Naive thymus-derived CD4-positive, alpha-beta T cell (primary cell): ENCODE measurements around the gene TOM1L2. TPM values are rescaled to one million over a fixed set of nuclear protein-coding genes. Genes with fewer than 3 reads are reported as not detected.
"Not testable (repeated sequence)": the region's sequence is repeated elsewhere in the genome, so short reads cannot be mapped to it uniquely, and the experiment has no call there.

Source experiments
- ATAC-seq: fragments of 150-1000 bp; cut with Tn5 transposase; 2 replicates; pipeline ENCODE4 v1.10.0; 2021; ENCODE audit warnings: mild to moderate bottlenecking, moderate library complexity
- CTCF ChIA-PET: fragments of 350-600 bp; sonication (Branson Sonifier 250); formaldehyde crosslinking; loops from one replicate; lab custom pipeline; 2021; ENCODE audit warnings: antibody characterized with exemption; lab: Charles Lee
- POLR2A ChIA-PET: fragments of 350-600 bp; sonication (Branson Sonifier 250); formaldehyde crosslinking; loops from one replicate; lab custom pipeline; 2021; ENCODE audit warnings: antibody characterized with exemption, inconsistent platforms; lab: Charles Lee
- DNase-seq, 9 donors: peaks; one replicate each; pipeline versions ENCODE4 v3.0.0 to v3.0.0-alpha.2; 2020 to 2022; ENCODE audit warnings: mixed read lengths in 1 of 9
- H3K27ac ChIP-seq: one replicate; pipeline ENCODE4 v1.7.0; 2013; ENCODE audit warnings: mild to moderate bottlenecking, low read depth, low read length, moderate library complexity
- H3K27me3 ChIP-seq, 2 donors: one replicate each; pipeline ENCODE4 v1.7.0; 2013; ENCODE audit warnings: low read length in 2 of 2, mild to moderate bottlenecking in 2 of 2, moderate library complexity in 2 of 2; ENCODE audit not compliant: control insufficient read depth in 2 of 2, insufficient read depth in 2 of 2
- H3K36me3 ChIP-seq, 3 experiments: 1 replicate in 2 of 3; 2 replicates in 1 of 3; pipeline ENCODE4 v1.7.0; 2013; ENCODE audit warnings: low read length in 3 of 3, mild to moderate bottlenecking in 3 of 3, moderate library complexity in 1 of 3; ENCODE audit not compliant: insufficient read depth in 3 of 3, control insufficient read depth in 2 of 3
- H3K4me1 ChIP-seq, 2 donors: one replicate each; pipeline ENCODE4 v1.7.0; 2013; ENCODE audit warnings: low read length in 2 of 2, mild to moderate bottlenecking in 2 of 2, moderate library complexity in 1 of 2; ENCODE audit not compliant: control insufficient read depth in 2 of 2, insufficient read depth in 2 of 2
- H3K4me3 ChIP-seq: 2 replicates; pipeline ENCODE4 v1.7.0; 2013; ENCODE audit warnings: mild to moderate bottlenecking, low read length
- H3K9me3 ChIP-seq, 3 experiments: 1 replicate in 2 of 3; 2 replicates in 1 of 3; pipeline ENCODE4 v1.7.0; 2013; ENCODE audit warnings: low read length in 3 of 3; ENCODE audit not compliant: control insufficient read depth in 2 of 3
- H3K27ac Mint-ChIP-seq, 9 donors: one replicate each; pipeline ENCODE4 v1.8.0; 2020 to 2022; ENCODE audit warnings: mixed read lengths in 9 of 9, mild to moderate bottlenecking in 8 of 9, moderate library complexity in 5 of 9, inconsistent platforms in 2 of 9
- H3K27me3 Mint-ChIP-seq, 5 donors: one replicate each; pipeline ENCODE4 v1.8.0; 2021 to 2022; ENCODE audit warnings: mixed read lengths in 5 of 5, mild to moderate bottlenecking in 1 of 5
- H3K36me3 Mint-ChIP-seq, 5 donors: one replicate each; pipeline ENCODE4 v1.8.0; 2020 to 2022; ENCODE audit warnings: mixed read lengths in 5 of 5, mild to moderate bottlenecking in 3 of 5, inconsistent platforms in 1 of 5
- H3K4me1 Mint-ChIP-seq, 7 donors: one replicate each; pipeline ENCODE4 v1.8.0; 2020 to 2022; ENCODE audit warnings: mixed read lengths in 7 of 7, mild to moderate bottlenecking in 3 of 7, inconsistent platforms in 1 of 7
- H3K4me3 Mint-ChIP-seq, 10 donors: one replicate each; pipeline ENCODE4 v1.8.0; 2020 to 2022; ENCODE audit warnings: mild to moderate bottlenecking in 10 of 10, mixed read lengths in 10 of 10, moderate library complexity in 6 of 10, inconsistent platforms in 2 of 10
- H3K9me3 Mint-ChIP-seq, 11 donors: one replicate each; pipeline ENCODE4 v1.8.0; 2020 to 2022; ENCODE audit warnings: mixed read lengths in 11 of 11, mild to moderate bottlenecking in 4 of 11, inconsistent platforms in 1 of 11, moderate library complexity in 1 of 11
- intact Hi-C, 2 donors: fragments of 100-400 bp; cut with micrococcal nuclease; formaldehyde crosslinking; loops; one replicate each; pipeline ENCODE4 v1.15.1; 2023
- polyA plus RNA-seq, 2 donors: library from polyadenylated mRNA; unstranded; fragments of 300-500 nt; fragmentation: Illumina TruSeq; gene quantifications; one replicate each; pipeline ENCODE4 v1.2.3, GENCODE V29; 2021
- total RNA-seq, 6 experiments: library from RNA in 5 of 6; stranded (reverse) in 5 of 6; gene quantifications; 1 replicate in 5 of 6; 2 replicates in 1 of 6; pipeline ENCODE4 v1.2.3 and lab custom pipeline; 2021 to 2026

The TOM1L2 gene
- total and polyA plus RNA-seq, 7 experiments from 2014 or later = 6.9 to 84.1 (median 61.0) TPM

DNA sequence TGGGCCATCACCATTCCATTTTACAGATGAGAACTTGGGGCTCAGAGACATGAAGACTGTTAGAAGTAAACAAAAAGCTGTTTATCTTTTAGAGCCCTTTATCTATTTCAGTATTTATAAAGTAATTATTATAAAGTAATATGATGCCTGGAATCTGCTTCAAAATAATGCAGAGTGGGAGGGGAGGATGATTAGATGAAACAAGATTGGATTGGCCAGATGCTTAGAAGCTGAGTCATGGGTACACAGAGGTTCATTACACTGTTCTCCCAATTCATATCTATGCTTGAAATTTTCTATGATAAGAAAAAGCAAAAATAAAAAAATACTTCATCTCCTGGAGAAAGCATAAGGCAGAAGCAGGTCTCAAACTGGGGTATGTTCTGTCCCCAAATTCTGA lies 29.4 kb downstream of the TOM1L2 start:
- H3K4me1 ChIP-seq = peaks cover 0 to 8% of the 10 kb centered on the region in 2 donors
- no peaks in the 10 kb centered on the region for H3K9me3 Mint-ChIP-seq
- ATAC-seq = no peak
- peaks cover 25 to 76% (median 55%) of the 10 kb centered on the region in 7 donors for H3K4me1 Mint-ChIP-seq
- CTCF ChIA-PET = no interaction called here
- H3K27ac ChIP-seq = no peak overlapping the region
- intact Hi-C loops = no loop called here
- no peak overlapping the region for H3K4me3 ChIP-seq
- peak overlapping the region in 1 of 10 donors; percentile 22 for H3K4me3 Mint-ChIP-seq
- peaks cover 0 to 12% (median 0%) of the 10 kb centered on the region in 5 donors for H3K36me3 Mint-ChIP-seq
- POLR2A ChIA-PET = interaction anchor here (1.0 to 1.2 kb wide), 2 partner anchors 15 to 16 kb away, joined by 3 to 4 read pairs; no protein-coding TSS in a partner anchor
- H3K27me3 ChIP-seq = no peaks in the 10 kb centered on the region
- H3K27me3 Mint-ChIP-seq = no peaks in the 10 kb centered on the region
- peak overlapping the region in 3 of 9 donors; percentile 0 to 38 (median 36) for H3K27ac Mint-ChIP-seq
- DNase-seq = no peak
- no peaks in the 10 kb centered on the region for H3K9me3 ChIP-seq
- H3K36me3 ChIP-seq = no peaks in the 10 kb centered on the region

DNA sequence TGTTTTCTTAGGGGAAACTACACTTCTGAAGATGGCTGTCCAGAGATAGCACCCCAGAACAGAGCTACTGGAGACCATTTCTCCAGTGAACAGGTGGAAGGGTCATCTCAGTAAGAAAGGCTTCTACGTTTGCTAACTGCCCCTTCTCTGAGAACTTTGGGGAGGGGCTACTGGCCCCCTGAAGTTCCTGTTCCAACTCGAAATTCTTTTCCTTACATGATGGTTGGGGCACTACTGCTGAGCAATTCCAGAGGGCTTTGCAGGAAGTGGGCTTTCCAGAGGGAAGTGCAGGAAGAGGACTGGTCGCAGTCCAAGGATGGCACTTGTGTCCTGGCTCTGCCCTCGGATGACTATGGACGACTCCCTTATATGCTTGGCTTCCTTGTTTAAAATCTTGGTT lies 31.2 kb downstream of the TOM1L2 start:
- no peak overlapping the region for H3K27ac ChIP-seq
- ATAC-seq = no peak
- Mint-ChIP-seq H3K36me3 (peaks cover 0 to 12% (median 0%) of the 10 kb centered on the region in 5 donors), H3K4me3 (no peak overlapping the region), H3K4me1 (peaks cover 32 to 76% (median 65%) of the 10 kb centered on the region in 7 donors), H3K27ac (no peak overlapping the region), H3K27me3 (no peaks in the 10 kb centered on the region), H3K9me3 (no peaks in the 10 kb centered on the region)
- H3K27me3 ChIP-seq = no peaks in the 10 kb centered on the region
- H3K36me3 ChIP-seq = no peaks in the 10 kb centered on the region
- H3K4me3 ChIP-seq = no peak overlapping the region
- no peak for DNase-seq
- ChIA-PET CTCF (interaction anchor here (1.5 kb wide), 1 partner anchor 22 kb away, joined by 5 read pairs; no protein-coding TSS in a partner anchor), POLR2A (no interaction called here)
- intact Hi-C loops = no loop called here
- no peaks in the 10 kb centered on the region for H3K9me3 ChIP-seq
- H3K4me1 ChIP-seq = peaks cover 0 to 15% of the 10 kb centered on the region in 2 donors

DNA sequence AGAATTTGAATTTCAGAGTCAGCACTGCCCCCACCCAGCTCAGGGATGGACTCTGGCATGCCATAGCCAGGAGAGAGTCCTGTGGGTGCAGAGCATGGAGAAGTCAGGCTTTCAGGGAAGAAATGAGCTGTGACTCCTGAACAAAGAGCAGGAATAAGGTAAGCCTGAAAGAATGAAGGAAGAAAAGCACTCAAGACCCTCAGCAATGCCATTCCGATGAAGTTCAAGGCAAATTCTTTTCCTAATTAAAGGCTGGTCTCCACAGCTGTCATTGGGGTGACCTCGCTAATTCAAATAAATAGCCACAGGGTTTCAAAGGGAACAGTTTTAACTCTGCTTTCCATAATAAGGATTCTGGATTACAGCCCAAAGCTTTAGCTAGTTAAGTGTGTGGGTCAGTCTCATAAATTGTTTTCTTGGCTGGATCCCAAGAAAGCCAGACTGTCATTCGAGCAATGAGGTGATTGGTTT lies 31.7 kb downstream of the TOM1L2 start:
- intact Hi-C loops = no loop called here
- peak overlapping the region in 1 of 9 donors; percentile 70 for H3K27ac Mint-ChIP-seq
- H3K4me1 Mint-ChIP-seq = peaks cover 38 to 78% (median 68%) of the 10 kb centered on the region in 7 donors
- H3K27me3 Mint-ChIP-seq = no peaks in the 10 kb centered on the region
- Histone ChIP-seq H3K27ac (no peak overlapping the region), H3K36me3 (no peaks in the 10 kb centered on the region), H3K4me3 (no peak overlapping the region), H3K9me3 (no peaks in the 10 kb centered on the region), H3K27me3 (no peaks in the 10 kb centered on the region), H3K4me1 (peaks cover under 1 to 19% of the 10 kb centered on the region in 2 donors)
- CTCF ChIA-PET = interaction anchor here (0.6 to 1.5 kb wide), 3 partner anchors 22 to 262 kb away, joined by 3 to 5 read pairs (median 3); no protein-coding TSS in a partner anchor
- H3K36me3 Mint-ChIP-seq = peaks cover 0 to 12% (median 0%) of the 10 kb centered on the region in 5 donors
- no peak overlapping the region for H3K4me3 Mint-ChIP-seq
- DNase-seq = no peak
- no peaks in the 10 kb centered on the region for H3K9me3 Mint-ChIP-seq
- POLR2A ChIA-PET = no interaction called here
- no peak for ATAC-seq

DNA sequence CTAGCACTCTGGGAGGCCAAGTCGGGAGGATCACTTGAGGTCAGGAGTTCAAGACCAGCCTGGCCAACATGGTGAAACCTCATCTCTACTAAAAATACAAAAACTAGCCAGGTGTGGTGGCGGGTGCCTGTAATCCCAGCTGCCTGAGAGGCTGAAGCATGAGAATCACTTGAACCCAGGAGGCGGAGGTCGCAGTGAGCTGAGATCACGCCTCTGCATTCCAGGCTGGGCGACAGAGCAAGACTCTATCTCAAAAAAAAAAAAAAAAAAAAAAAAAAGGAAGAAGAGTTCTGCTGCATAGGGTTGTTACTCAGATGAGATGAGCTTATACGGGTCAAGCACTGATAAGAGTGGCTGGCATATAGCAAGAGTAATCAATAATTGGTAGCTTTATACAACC lies 32.3 kb downstream of the TOM1L2 start:
- POLR2A ChIA-PET, H3K27me3 ChIP-seq, H3K4me3 ChIP-seq, H3K9me3 ChIP-seq, H3K4me3 Mint-ChIP-seq, DNase-seq, H3K27me3 Mint-ChIP-seq, intact Hi-C loops, ATAC-seq, H3K27ac ChIP-seq, H3K9me3 Mint-ChIP-seq, H3K36me3 ChIP-seq: not testable (repeated sequence)
- CTCF ChIA-PET = interaction anchor here (0.6 to 1.5 kb wide), 3 partner anchors 21 to 262 kb away, joined by 3 to 5 read pairs (median 3); no protein-coding TSS in a partner anchor
- peaks cover 0 to 12% (median 0%) of the 10 kb centered on the region in 5 donors for H3K36me3 Mint-ChIP-seq
- peak overlapping the region in 1 of 9 donors; percentile 70 for H3K27ac Mint-ChIP-seq
- peaks cover 42 to 78% (median 69%) of the 10 kb centered on the region in 7 donors for H3K4me1 Mint-ChIP-seq
- peaks cover 6 to 24% of the 10 kb centered on the region in 2 donors for H3K4me1 ChIP-seq

DNA sequence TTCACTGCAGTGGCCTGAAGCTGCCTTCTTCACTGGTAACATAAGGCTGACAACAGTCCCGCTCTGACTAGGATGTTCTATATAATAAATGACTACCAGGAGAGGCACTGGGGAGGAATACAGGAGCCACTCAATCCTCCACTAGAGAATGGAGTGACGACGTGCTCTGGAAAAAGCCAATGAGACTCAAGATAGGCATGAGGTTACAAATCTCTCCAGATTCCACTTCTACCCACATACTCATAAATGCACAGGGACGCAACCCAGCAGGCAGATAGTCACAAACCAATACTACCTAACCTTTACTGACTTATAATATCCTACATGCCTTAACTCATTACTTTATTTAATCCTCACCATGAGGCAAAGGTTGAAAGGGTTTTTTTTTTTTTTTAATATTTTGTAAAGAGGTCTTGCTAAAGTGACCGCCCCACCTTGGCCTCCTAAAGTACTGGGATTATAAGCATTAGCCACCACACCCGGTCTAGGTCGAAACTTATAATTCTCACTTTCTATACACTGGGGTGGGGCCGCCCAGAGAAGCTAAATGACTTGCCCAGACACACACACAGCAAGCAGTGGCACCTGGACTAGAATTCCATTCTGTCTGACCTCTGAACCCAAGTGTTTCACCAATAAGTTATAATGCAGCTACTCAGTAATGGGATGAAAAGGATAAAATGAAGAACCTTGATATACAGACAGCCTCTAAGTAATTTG lies 33.7 kb downstream of the TOM1L2 start:
- Histone ChIP-seq H3K4me1 (peaks cover 7 to 24% of the 10 kb centered on the region in 2 donors), H3K9me3 (no peaks in the 10 kb centered on the region), H3K27me3 (no peaks in the 10 kb centered on the region), H3K27ac (no peak overlapping the region), H3K36me3 (no peaks in the 10 kb centered on the region), H3K4me3 (no peak overlapping the region)
- ChIA-PET POLR2A (no interaction called here), CTCF (no interaction called here)
- Mint-ChIP-seq H3K27ac (no peak overlapping the region), H3K4me1 (peaks cover 39 to 76% (median 62%) of the 10 kb centered on the region in 7 donors), H3K36me3 (peaks cover 0 to 9% (median 0%) of the 10 kb centered on the region in 5 donors), H3K9me3 (no peaks in the 10 kb centered on the region), H3K4me3 (no peak overlapping the region), H3K27me3 (no peaks in the 10 kb centered on the region)
- ATAC-seq = no peak
- intact Hi-C loops = no loop called here
- no peak for DNase-seq

DNA sequence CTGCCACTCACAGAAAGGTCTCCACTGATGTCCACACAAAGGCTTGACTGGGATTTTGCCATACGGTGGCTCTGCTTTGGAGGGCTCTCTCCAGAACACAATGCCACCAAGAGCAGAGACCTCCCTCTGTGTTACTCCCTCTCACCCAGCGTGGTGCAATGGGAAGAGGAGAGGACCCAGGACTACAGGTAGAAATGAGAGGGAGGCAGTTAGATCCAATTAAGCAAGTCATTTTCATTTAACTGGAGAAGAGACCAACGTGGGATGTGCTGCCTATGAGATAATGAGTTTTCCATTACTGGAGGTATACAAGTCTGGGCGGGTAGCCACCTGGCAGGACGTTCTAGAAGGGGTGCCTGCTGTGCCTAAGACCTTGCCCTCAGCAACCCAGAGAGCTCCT lies 34.2 kb downstream of the TOM1L2 start:
- POLR2A ChIA-PET = no interaction called here
- Mint-ChIP-seq H3K36me3 (peaks cover 0 to 3% (median 0%) of the 10 kb centered on the region in 5 donors), H3K4me3 (no peak overlapping the region), H3K4me1 (peaks cover 33 to 74% (median 60%) of the 10 kb centered on the region in 7 donors), H3K9me3 (no peaks in the 10 kb centered on the region), H3K27ac (peak overlapping the region in 1 of 9 donors; percentile 12), H3K27me3 (no peaks in the 10 kb centered on the region)
- Histone ChIP-seq H3K9me3 (no peaks in the 10 kb centered on the region), H3K4me3 (no peak overlapping the region), H3K36me3 (no peaks in the 10 kb centered on the region), H3K4me1 (peaks cover 7 to 23% of the 10 kb centered on the region in 2 donors), H3K27me3 (no peaks in the 10 kb centered on the region), H3K27ac (no peak overlapping the region)
- CTCF ChIA-PET = no interaction called here
- no peak for DNase-seq
- ATAC-seq = no peak
- intact Hi-C loops = no loop called here
